Endothelial cell of umbilical vein (primary cell): ENCODE results near the gene SULT1A2.

Experiments used
- CTCF ChIP-seq, 2 donors: IDR thresholded peaks; 1 replicate in 1 of 2; 2 replicates in 1 of 2; pipeline ENCODE4 v1.5.1; 2011; ENCODE audit warnings: low read length in 2 of 2, mild to moderate bottlenecking in 2 of 2, moderate library complexity in 2 of 2, control low read depth in 1 of 2, inconsistent platforms in 1 of 2, low read depth in 1 of 2; ENCODE audit not compliant: insufficient read depth in 1 of 2; ENCODE audit errors: extremely low read depth in 1 of 2
- EZH2 ChIP-seq: IDR thresholded peaks from 2 replicates; pipeline ENCODE4 v1.6.1; 2012; ENCODE audit warnings: borderline replicate concordance, low read depth, mild to moderate bottlenecking, moderate library complexity, low read length, inconsistent platforms; ENCODE audit not compliant: severe bottlenecking
- JUN ChIP-seq: IDR thresholded peaks from 2 replicates; pipeline ENCODE4 v1.6.1; 2011; ENCODE audit warnings: borderline replicate concordance, low read depth; ENCODE audit not compliant: insufficient read length, insufficient read depth
- MAX ChIP-seq: IDR thresholded peaks from 2 replicates; pipeline ENCODE4 v1.6.1; 2011; ENCODE audit not compliant: insufficient read depth, insufficient read length
- MYC ChIP-seq: IDR thresholded peaks from one replicate; pipeline ENCODE4 v1.6.1; 2011; ENCODE audit warnings: mild to moderate bottlenecking, low read depth, low read length
- POLR2A ChIP-seq: IDR thresholded peaks from 2 replicates; pipeline ENCODE4 v1.6.1; 2012; ENCODE audit warnings: low read depth, mild to moderate bottlenecking, control low read depth, low read length
- POLR2AphosphoS5 ChIP-seq: IDR thresholded peaks from 2 replicates; pipeline ENCODE4 v1.6.1; 2012; ENCODE audit warnings: low read depth, mild to moderate bottlenecking, control low read depth, low read length, moderate library complexity; ENCODE audit not compliant: insufficient read depth

- TF ChIP-seq CTCF (IDR thresholded peaks at IDR 0.05; ENCODE audit: extremely low read depth in 1 of 2, insufficient read depth in 1 of 2, low read depth in 1 of 2, low read length in 2 of 2) (no peak), POLR2A (no peak), POLR2AphosphoS5 (no peak), MAX (no peak), EZH2 (no peak), MYC (no peak), JUN (no peak)
Observed at GRCh38 chr16:28592511-28592910, 4.3 kb downstream of the SULT1A2 start.
